ENCODE data around the gene IPP. TPM values are rescaled to one million over a fixed set of nuclear protein-coding genes. Genes with fewer than 3 reads are reported as not detected.
"Not testable (repeated sequence)": the region's sequence is repeated elsewhere in the genome, so short reads cannot be mapped to it uniquely, and the experiment has no call there.

The IPP gene
- total RNA-seq, 3 donors from 2014 or later, result 18.4 to 21.1 (median 19.2) TPM

GRCh38 chr1:45730780-45731319, 19.6 kb downstream of the IPP start:
- H3K4me3 ChIP-seq, result no peak overlapping the region
- no peak for DNase-seq
- no peaks in the 10 kb centered on the region for H3K36me3 ChIP-seq (ENCODE audit: low read depth)
- intact Hi-C loops (cut with DNase I, micrococcal nuclease), result no loop called here
- no peak for TF ChIP-seq CTCF (IDR thresholded peaks at IDR 0.05)
- no peak for ATAC-seq
- no peaks in the 10 kb centered on the region for H3K4me1 ChIP-seq (ENCODE audit: low read depth)
- H3K9me3 ChIP-seq, result no peaks in the 10 kb centered on the region

GRCh38 chr1:45730075-45730779, 20.2 kb downstream of the IPP start:
- no peaks in the 10 kb centered on the region for H3K9me3 ChIP-seq
- intact Hi-C loops (cut with DNase I, micrococcal nuclease), result no loop called here
- no peak overlapping the region for H3K4me3 ChIP-seq
- TF ChIP-seq CTCF (IDR thresholded peaks at IDR 0.05), result no peak
- ATAC-seq (no peak), DNase-seq (no peak)
- no peaks in the 10 kb centered on the region for H3K4me1 ChIP-seq (ENCODE audit: low read depth)
- no peaks in the 10 kb centered on the region for H3K36me3 ChIP-seq (ENCODE audit: low read depth)

GRCh38 chr1:45726007-45726406, 24.4 kb downstream of the IPP start:
- DNase-seq; H3K4me1 ChIP-seq (ENCODE audit: low read depth); H3K9me3 ChIP-seq; intact Hi-C loops (cut with DNase I, micrococcal nuclease); H3K36me3 ChIP-seq (ENCODE audit: low read depth); H3K4me3 ChIP-seq; ATAC-seq: not testable (repeated sequence)

- no peak for TF ChIP-seq CTCF (IDR thresholded peaks at IDR 0.05)
- intact Hi-C loops (cut with DNase I, micrococcal nuclease), result no loop called here
- ATAC-seq (no peak), DNase-seq (no peak)
- Histone ChIP-seq H3K4me3 (no peak overlapping the region), H3K4me1 (ENCODE audit: low read depth) (no peaks in the 10 kb centered on the region), H3K9me3 (no peaks in the 10 kb centered on the region), H3K36me3 (ENCODE audit: low read depth) (no peaks in the 10 kb centered on the region)
Observed at GRCh38 chr1:45723248-45723930, 27.1 kb downstream of the IPP start.

- no peaks in the 10 kb centered on the region for H3K36me3 ChIP-seq (ENCODE audit: low read depth)
- intact Hi-C loops (cut with DNase I, micrococcal nuclease), result no loop called here
- ATAC-seq, result no peak
Observed at GRCh38 chr1:45722809-45723208, 27.6 kb downstream of the IPP start.

More at GRCh38 chr1:45722809-45723208, 27.6 kb downstream of the IPP start:
- no peak for TF ChIP-seq CTCF (IDR thresholded peaks at IDR 0.05)
- DNase-seq, result no peak
- H3K4me3 ChIP-seq, result no peak overlapping the region
- H3K4me1 ChIP-seq (ENCODE audit: low read depth), result no peaks in the 10 kb centered on the region
- H3K9me3 ChIP-seq, result no peaks in the 10 kb centered on the region

Measured in mucosa of descending colon (tissue), 3 donors.